Kidney glomerular epithelial cell (primary cell): ENCODE data around the gene SLX4IP.
A peak's percentile ranks its signal among the peaks of the same experiment; 100 is the strongest.

Source experiments
- DNase-seq: peaks from one replicate; lab custom pipeline; 2025; lab: John Stamatoyannopoulos, UW

Gene SLX4IP

GRCh38 chr20:10666221-10667076 lies 231.3 kb downstream of the SLX4IP start:
- no peak for DNase-seq

GRCh38 chr20:10667077-10667401 lies 231.9 kb downstream of the SLX4IP start:
- DNase-seq = no peak

- DNase-seq = peak; percentile 63
Observed at GRCh38 chr20:10667560-10668167, 232.6 kb downstream of the SLX4IP start.

- no peak for DNase-seq
Observed at GRCh38 chr20:10668677-10669368, 233.7 kb downstream of the SLX4IP start.

- DNase-seq = no peak
Observed at GRCh38 chr20:10669843-10670446, 234.8 kb downstream of the SLX4IP start.

- peak; percentile 66 for DNase-seq
Observed at GRCh38 chr20:10670501-10671220, 235.6 kb downstream of the SLX4IP start.

- DNase-seq = peak; percentile 88
Observed at GRCh38 chr20:10671221-10671918, 236.3 kb downstream of the SLX4IP start.

- DNase-seq = no peak
Observed at GRCh38 chr20:10671919-10672623, 237.0 kb downstream of the SLX4IP start.

GRCh38 chr20:10672624-10673127 lies 237.6 kb downstream of the SLX4IP start:
- DNase-seq = no peak

- DNase-seq = no peak
Observed at GRCh38 chr20:10673176-10673841, 238.2 kb downstream of the SLX4IP start.

GRCh38 chr20:10673842-10674683 lies 239.0 kb downstream of the SLX4IP start, which contains the start of gene JAG1:
TSS of gene JAG1 (minus strand) at chr20:10673999. CDS start at chr20:10673530, 469 bp downstream.
- peak; percentile 89 for DNase-seq

- peak; percentile 60 for DNase-seq
Observed at GRCh38 chr20:10674684-10675449, 239.8 kb downstream of the SLX4IP start.

- no peak for DNase-seq
Observed at GRCh38 chr20:10675450-10675848, 240.3 kb downstream of the SLX4IP start.

GRCh38 chr20:10676518-10676917 lies 241.4 kb downstream of the SLX4IP start:
- no peak for DNase-seq
